GM18498 (cell line): Measurements from ENCODE around the gene NPM1.
"Not testable (repeated sequence)": the region's sequence is repeated elsewhere in the genome, so short reads cannot be mapped to it uniquely, and the experiment has no call there.

Experiments used
- ATAC-seq: cut with Tn5 transposase; IDR thresholded peaks from one replicate; pipeline ENCODE4 v1.9.1; 2021; ENCODE audit warnings: mild to moderate bottlenecking, moderate library complexity; ENCODE audit not compliant: unreplicated experiment

NPM1 gene

GRCh38 chr5:171410181-171410580 is 22.5 kb downstream of the NPM1 start:
- no peak for ATAC-seq

- no peak for ATAC-seq
Measured at GRCh38 chr5:171412186-171412585, 24.5 kb downstream of the NPM1 start.

GRCh38 chr5:171413153-171413910 is 25.7 kb downstream of the NPM1 start:
- no peak for ATAC-seq

- not testable (repeated sequence) for ATAC-seq
Measured at GRCh38 chr5:171413993-171414392, 26.3 kb downstream of the NPM1 start.

GRCh38 chr5:171415115-171415730 is 27.6 kb downstream of the NPM1 start:
- ATAC-seq = no peak

- ATAC-seq = no peak
Measured at GRCh38 chr5:171416160-171417049, 28.8 kb downstream of the NPM1 start.

- peak; percentile 74 for ATAC-seq
Measured at GRCh38 chr5:171418316-171418981, 30.8 kb downstream of the NPM1 start.

- ATAC-seq = peak; percentile 51
Measured at GRCh38 chr5:171418982-171419687, 31.5 kb downstream of the NPM1 start, which contains the start of gene FGF18. FGF18 (plus strand) TSS chr5:171419647; CDS start chr5:171420200, 553 bp downstream.

GRCh38 chr5:171419688-171420430 is 32.2 kb downstream of the NPM1 start:
- ATAC-seq = peak; percentile 28

- no peak for ATAC-seq
Measured at GRCh38 chr5:171420431-171421241, 33.0 kb downstream of the NPM1 start.

- ATAC-seq = no peak
Measured at GRCh38 chr5:171421331-171422262, 33.9 kb downstream of the NPM1 start.

GRCh38 chr5:171422495-171422894 is 34.8 kb downstream of the NPM1 start:
- ATAC-seq = no peak

- no peak for ATAC-seq
Measured at GRCh38 chr5:171422902-171423663, 35.4 kb downstream of the NPM1 start.

GRCh38 chr5:171424726-171425125 is 37.1 kb downstream of the NPM1 start:
- no peak for ATAC-seq

GRCh38 chr5:171425596-171426244 is 38.1 kb downstream of the NPM1 start:
- no peak for ATAC-seq

GRCh38 chr5:171426266-171426665 is 38.6 kb downstream of the NPM1 start:
- ATAC-seq = no peak
